Endothelial cell of umbilical vein (primary cell): Measurements from ENCODE around the gene GPA33. TPM values are rescaled to one million over a fixed set of nuclear protein-coding genes. Genes with fewer than 3 reads are reported as not detected.

Experiments used
- BruUV-seq: library from RNA; stranded (reverse); fragments of 400-500 nt; replicated peaks from 2 replicates; lab custom pipeline; 2021; lab: Mats Ljungman, UMichigan
- CTCF ChIA-PET: fragments of 300-600, 350-600 bp; sonication (Branson Sonifier 250); formaldehyde crosslinking; loops from one replicate; lab custom pipeline; 2021; ENCODE audit warnings: antibody characterized with exemption, inconsistent platforms; lab: Charles Lee
- POLR2A ChIA-PET: fragments of 300-600, 350-600 bp; sonication (Branson Sonifier 250); formaldehyde crosslinking; loops from one replicate; lab custom pipeline; 2021; ENCODE audit warnings: antibody characterized with exemption, inconsistent platforms; lab: Charles Lee
- DNase-seq: peaks from one replicate; pipeline ENCODE4 v3.0.0-alpha.2; 2011; ENCODE audit warnings: low read depth, low spot score
- FAIRE-seq: peaks from 2 replicates; lab custom pipeline; 2011; peaks lifted over from hg19 to GRCh38; lab: Jason Lieb, UNC
- H2AFZ ChIP-seq: 2 replicates; pipeline ENCODE4 v1.6.0; 2012; ENCODE audit warnings: low read depth, low read length, control low read depth, inconsistent platforms
- H3K27ac ChIP-seq: 2 replicates; pipeline ENCODE4 v1.5.1; 2011; ENCODE audit warnings: low read depth, mild to moderate bottlenecking, control low read depth, low read length, moderate library complexity; ENCODE audit not compliant: insufficient read depth
- H3K27me3 ChIP-seq, 2 experiments: 2 replicates each; pipeline versions ENCODE4 v1.6.0 to v1.6.1; 2011; ENCODE audit warnings: low read length in 2 of 2, mixed read lengths in 1 of 2; ENCODE audit not compliant: control insufficient read depth in 2 of 2, insufficient read depth in 2 of 2
- H3K36me3 ChIP-seq, 2 experiments: 2 replicates in 1 of 2; 3 replicates in 1 of 2; pipeline ENCODE4 v1.5.1; 2011; ENCODE audit warnings: low read length in 2 of 2, mild to moderate bottlenecking in 1 of 2, moderate library complexity in 1 of 2; ENCODE audit not compliant: control insufficient read depth in 2 of 2, insufficient read depth in 2 of 2; ENCODE audit errors: extremely low read depth in 1 of 2
- H3K4me1 ChIP-seq: 3 replicates; pipeline ENCODE4 v1.5.1; 2011; ENCODE audit warnings: mild to moderate bottlenecking, low read length; ENCODE audit not compliant: control insufficient read depth, insufficient read depth; ENCODE audit errors: extremely low read depth
- H3K4me2 ChIP-seq: 2 replicates; pipeline ENCODE4 v1.6.1; 2011; ENCODE audit warnings: low read length, control low read depth, mixed read lengths; ENCODE audit not compliant: insufficient read depth
- H3K4me3 ChIP-seq, 3 experiments: fragments of 200-600 bp in 1 of 3; sonication (generic), shearing (Covaris generic) in 1 of 3; replicated peaks in 1 of 3; 2 replicates each; pipeline ENCODE4 v1.5.1; 2011 to 2016; ENCODE audit warnings: control low read depth in 3 of 3, low read length in 3 of 3, mild to moderate bottlenecking in 2 of 3, inconsistent platforms in 1 of 3, low read depth in 1 of 3, moderate library complexity in 1 of 3; ENCODE audit not compliant: insufficient read depth in 1 of 3
- H3K79me2 ChIP-seq: 2 replicates; pipeline ENCODE4 v1.6.0; 2012; ENCODE audit warnings: low read length, inconsistent platforms; ENCODE audit not compliant: control insufficient read depth, insufficient read depth
- H3K9ac ChIP-seq: replicated peaks from 2 replicates; pipeline ENCODE3; 2011; ENCODE audit warnings: low read length, control low read depth; ENCODE audit not compliant: insufficient read depth; ENCODE audit errors: extremely low read depth
- H3K9me1 ChIP-seq: replicated peaks from 3 replicates; pipeline ENCODE4 v1.6.0; 2011; ENCODE audit warnings: mild to moderate bottlenecking, low read length; ENCODE audit not compliant: control insufficient read depth, insufficient read depth; ENCODE audit errors: extremely low read depth
- H3K9me3 ChIP-seq: replicated peaks from 2 replicates; pipeline ENCODE4 v1.5.1; 2012; ENCODE audit warnings: low read length, inconsistent platforms; ENCODE audit not compliant: control insufficient read depth, insufficient read depth
- H4K20me1 ChIP-seq: replicated peaks from 2 replicates; pipeline ENCODE3; 2011; ENCODE audit warnings: mild to moderate bottlenecking, low read length; ENCODE audit not compliant: control insufficient read depth, insufficient read depth; ENCODE audit errors: extremely low read depth
- EZH2 ChIP-seq: IDR thresholded peaks from 2 replicates; pipeline ENCODE4 v1.6.1; 2012; ENCODE audit warnings: borderline replicate concordance, low read depth, mild to moderate bottlenecking, moderate library complexity, low read length, inconsistent platforms; ENCODE audit not compliant: severe bottlenecking
- FOS ChIP-seq: IDR thresholded peaks from 2 replicates; pipeline ENCODE4 v1.6.1; 2011; ENCODE audit warnings: mild to moderate bottlenecking, low read length, moderate library complexity, borderline replicate concordance; ENCODE audit not compliant: insufficient read depth
- GATA2 ChIP-seq: IDR thresholded peaks from 2 replicates; pipeline ENCODE4 v1.7.0; 2011; ENCODE audit warnings: low read depth, mild to moderate bottlenecking, moderate library complexity, mixed read lengths, low read length; ENCODE audit not compliant: insufficient read length, insufficient read depth
- JUN ChIP-seq: IDR thresholded peaks from 2 replicates; pipeline ENCODE4 v1.6.1; 2011; ENCODE audit warnings: borderline replicate concordance, low read depth; ENCODE audit not compliant: insufficient read length, insufficient read depth
- MYC ChIP-seq: IDR thresholded peaks from one replicate; pipeline ENCODE4 v1.6.1; 2011; ENCODE audit warnings: mild to moderate bottlenecking, low read depth, low read length
- POLR2A ChIP-seq: IDR thresholded peaks from 2 replicates; pipeline ENCODE4 v1.6.1; 2012; ENCODE audit warnings: low read depth, mild to moderate bottlenecking, control low read depth, low read length
- POLR2AphosphoS5 ChIP-seq: IDR thresholded peaks from 2 replicates; pipeline ENCODE4 v1.6.1; 2012; ENCODE audit warnings: low read depth, mild to moderate bottlenecking, control low read depth, low read length, moderate library complexity; ENCODE audit not compliant: insufficient read depth
- dilution Hi-C: fragments of 300-500 bp; cut with MboI; formaldehyde crosslinking; loops from one replicate; pipeline ENCODE4 v1.15.0; 2019; ENCODE audit warnings: low sequenced_read_pairs; ENCODE audit not compliant: extremely low pct_ligation_motif_present
- intact Hi-C: fragments of 100-400 bp; cut with micrococcal nuclease; formaldehyde crosslinking; loops from one replicate; pipeline ENCODE4 v1.10.0; 2022
- polyA plus RNA-seq, 4 experiments: library from polyadenylated mRNA; depleted of rRNA in 3 of 4; stranded (reverse) in 3 of 4; unstranded in 1 of 4; fragments of >200 nt; gene quantifications; 2 replicates each; pipeline versions ENCODE4 v1.2.1 to v1.2.3, GENCODE V29; 2011 to 2012; ENCODE audit warnings: missing spikeins in 1 of 4
- total RNA-seq: library from RNA; stranded (reverse); gene quantifications from 2 replicates; pipeline ENCODE4 v1.2.3, GENCODE V29; 2021
- TF ChIP-seq, protein P1 (sequence below), 2 donors: IDR thresholded peaks; 1 replicate in 1 of 2; 2 replicates in 1 of 2; pipeline ENCODE4 v1.5.1; 2011; ENCODE audit warnings: low read length in 2 of 2, mild to moderate bottlenecking in 2 of 2, moderate library complexity in 2 of 2, control low read depth in 1 of 2, inconsistent platforms in 1 of 2, low read depth in 1 of 2; ENCODE audit not compliant: insufficient read depth in 1 of 2; ENCODE audit errors: extremely low read depth in 1 of 2
- TF ChIP-seq, protein P2 (sequence below): IDR thresholded peaks from 2 replicates; pipeline ENCODE4 v1.6.1; 2011; ENCODE audit not compliant: insufficient read depth, insufficient read length

The GPA33 gene
- total and polyA plus RNA-seq, 2 donors (not counting 3 experiments of a cell fraction or from before 2014, with no cell fraction given): not detected

DNA sequence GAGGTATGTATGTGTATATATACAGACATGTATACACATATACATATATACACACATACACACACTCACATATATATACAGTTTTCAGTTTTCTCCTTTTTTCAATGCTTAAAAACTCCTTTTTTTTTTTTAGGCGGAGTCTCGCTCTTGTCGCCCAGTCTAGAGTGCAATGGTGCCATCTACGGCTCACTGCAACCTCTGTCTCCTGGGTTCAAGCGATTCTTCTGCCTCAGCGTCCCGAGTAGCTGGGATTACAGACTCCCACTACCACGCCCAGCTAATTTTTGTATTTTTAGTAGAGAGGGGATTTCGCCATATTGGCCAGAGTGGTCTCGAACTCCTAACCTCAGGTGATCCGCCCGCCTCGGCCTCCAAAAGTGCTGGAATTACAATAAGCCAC is 30.7 kb upstream of the GPA33 start:
- CTCF ChIA-PET: no interaction called here
- dilution Hi-C loops: no loop called here

DNA sequence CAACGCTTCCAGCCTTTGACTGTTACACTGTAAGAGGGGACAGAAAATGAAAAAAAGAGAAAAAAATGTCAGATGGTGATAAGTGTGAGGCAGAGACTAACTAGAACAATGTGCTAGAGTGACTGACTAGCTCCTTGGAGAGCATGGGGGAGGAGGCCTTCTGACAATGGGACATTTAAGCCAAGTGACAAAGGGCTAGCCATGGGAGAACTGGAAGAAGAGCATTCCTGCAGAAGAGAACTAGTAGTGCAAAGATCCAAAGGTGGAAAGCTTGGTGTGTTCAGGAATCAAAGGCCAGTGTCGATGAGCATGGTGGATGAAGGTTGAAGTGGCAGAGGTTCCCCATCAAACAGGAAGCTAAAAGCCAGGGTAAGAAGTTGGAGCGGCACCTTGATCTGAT is 29.5 kb upstream of the GPA33 start:
- Histone ChIP-seq H3K4me2 (no peak overlapping the region), H4K20me1 (no peaks in the 10 kb centered on the region), H2AFZ (no peak overlapping the region), H3K4me3 (no peak overlapping the region), H3K4me1 (no peaks in the 10 kb centered on the region), H3K9ac (no peak overlapping the region), H3K9me1 (no peaks in the 10 kb centered on the region), H3K9me3 (no peaks in the 10 kb centered on the region), H3K36me3 (no peaks in the 10 kb centered on the region), H3K27ac (no peak overlapping the region), H3K27me3 (peaks cover 5 to 9% of the 10 kb centered on the region in 2 experiments), H3K79me2 (no peaks in the 10 kb centered on the region)
- TF ChIP-seq GATA2 (no peak), POLR2AphosphoS5 (no peak), JUN (no peak), EZH2 (no peak), FOS (no peak), MYC (no peak), POLR2A (no peak)
- TF ChIP-seq, protein P1, sequence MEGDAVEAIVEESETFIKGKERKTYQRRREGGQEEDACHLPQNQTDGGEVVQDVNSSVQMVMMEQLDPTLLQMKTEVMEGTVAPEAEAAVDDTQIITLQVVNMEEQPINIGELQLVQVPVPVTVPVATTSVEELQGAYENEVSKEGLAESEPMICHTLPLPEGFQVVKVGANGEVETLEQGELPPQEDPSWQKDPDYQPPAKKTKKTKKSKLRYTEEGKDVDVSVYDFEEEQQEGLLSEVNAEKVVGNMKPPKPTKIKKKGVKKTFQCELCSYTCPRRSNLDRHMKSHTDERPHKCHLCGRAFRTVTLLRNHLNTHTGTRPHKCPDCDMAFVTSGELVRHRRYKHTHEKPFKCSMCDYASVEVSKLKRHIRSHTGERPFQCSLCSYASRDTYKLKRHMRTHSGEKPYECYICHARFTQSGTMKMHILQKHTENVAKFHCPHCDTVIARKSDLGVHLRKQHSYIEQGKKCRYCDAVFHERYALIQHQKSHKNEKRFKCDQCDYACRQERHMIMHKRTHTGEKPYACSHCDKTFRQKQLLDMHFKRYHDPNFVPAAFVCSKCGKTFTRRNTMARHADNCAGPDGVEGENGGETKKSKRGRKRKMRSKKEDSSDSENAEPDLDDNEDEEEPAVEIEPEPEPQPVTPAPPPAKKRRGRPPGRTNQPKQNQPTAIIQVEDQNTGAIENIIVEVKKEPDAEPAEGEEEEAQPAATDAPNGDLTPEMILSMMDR (IDR thresholded peaks at IDR 0.05; ENCODE audit: extremely low read depth in 1 of 2, insufficient read depth in 1 of 2, low read depth in 1 of 2, low read length in 2 of 2): no peak
- TF ChIP-seq, protein P2, sequence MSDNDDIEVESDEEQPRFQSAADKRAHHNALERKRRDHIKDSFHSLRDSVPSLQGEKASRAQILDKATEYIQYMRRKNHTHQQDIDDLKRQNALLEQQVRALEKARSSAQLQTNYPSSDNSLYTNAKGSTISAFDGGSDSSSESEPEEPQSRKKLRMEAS: no peak
- dilution Hi-C loops (no loop called here), intact Hi-C loops (loop anchor here (5.0 kb wide), 1 partner anchor 52 kb away; no protein-coding TSS in a partner anchor)
- POLR2A ChIA-PET: no interaction called here
- DNase-seq: no peak
- FAIRE-seq: no peak
- no TSS peak for BruUV-seq
- CTCF ChIA-PET: no interaction called here

More for the DNA sequence above, 30.7 kb upstream of the GPA33 start:
- no peak overlapping the region for H2AFZ ChIP-seq
- H3K9me3 ChIP-seq: no peaks in the 10 kb centered on the region
- H3K4me2 ChIP-seq: no peak overlapping the region
- H3K4me3 ChIP-seq: no peak overlapping the region
- H4K20me1 ChIP-seq: no peaks in the 10 kb centered on the region
- no peaks in the 10 kb centered on the region for H3K79me2 ChIP-seq
- DNase-seq (no peak), FAIRE-seq (no peak)
- no peaks in the 10 kb centered on the region for H3K4me1 ChIP-seq
- no peak overlapping the region for H3K9ac ChIP-seq
- H3K9me1 ChIP-seq: no peaks in the 10 kb centered on the region
- BruUV-seq: no TSS peak
- TF ChIP-seq POLR2A (no peak), POLR2AphosphoS5 (no peak), FOS (no peak), GATA2 (no peak)
- intact Hi-C loops: loop anchor here (5.0 kb wide), 1 partner anchor 54 kb away; no protein-coding TSS in a partner anchor
- POLR2A ChIA-PET: no interaction called here
- H3K27ac ChIP-seq: no peak overlapping the region
- peaks cover 5 to 9% of the 10 kb centered on the region in 2 experiments for H3K27me3 ChIP-seq
- no peaks in the 10 kb centered on the region for H3K36me3 ChIP-seq
